Memory B cell (primary cell): ENCODE measurements around the gene PCSK5.
"Not testable (repeated sequence)": the region's sequence is repeated elsewhere in the genome, so short reads cannot be mapped to it uniquely, and the experiment has no call there.

Experiments used
- ATAC-seq: fragments of 150-1000 bp; cut with Tn5 transposase; 2 replicates; pipeline ENCODE4 v1.10.0; 2021; ENCODE audit warnings: low read depth, mild to moderate bottlenecking, moderate library complexity
- DNase-seq, 2 donors: peaks; one replicate each; pipeline ENCODE4 v3.0.0; 2022; ENCODE audit warnings: low spot score in 2 of 2
- H3K27ac Mint-ChIP-seq: one replicate; pipeline ENCODE4 v1.8.0; 2022; ENCODE audit warnings: mild to moderate bottlenecking, moderate library complexity, mixed read lengths
- H3K27me3 Mint-ChIP-seq: one replicate; pipeline ENCODE4 v1.8.0; 2022; ENCODE audit warnings: mixed read lengths
- H3K36me3 Mint-ChIP-seq: one replicate; pipeline ENCODE4 v1.8.0; 2022; ENCODE audit warnings: mild to moderate bottlenecking, mixed read lengths
- H3K4me1 Mint-ChIP-seq: one replicate; pipeline ENCODE4 v1.8.0; 2022; ENCODE audit warnings: mixed read lengths
- H3K4me3 Mint-ChIP-seq: one replicate; pipeline ENCODE4 v1.8.0; 2022; ENCODE audit warnings: mild to moderate bottlenecking, moderate library complexity, mixed read lengths
- H3K9me3 Mint-ChIP-seq: one replicate; pipeline ENCODE4 v1.8.0; 2022; ENCODE audit warnings: mixed read lengths

Gene PCSK5

GRCh38 chr9:76352026-76352620 is 461.6 kb downstream of the PCSK5 start:
- no peak for DNase-seq
- no peak for ATAC-seq
- Mint-ChIP-seq H3K4me3 (no peak overlapping the region), H3K4me1 (no peaks in the 10 kb centered on the region), H3K27ac (no peak overlapping the region), H3K9me3 (peaks cover 1% of the 10 kb centered on the region), H3K27me3 (peaks cover 8% of the 10 kb centered on the region), H3K36me3 (peaks cover 2% of the 10 kb centered on the region)

GRCh38 chr9:76353280-76353679 is 462.8 kb downstream of the PCSK5 start:
- ATAC-seq (no peak), DNase-seq (no peak)
- Mint-ChIP-seq H3K4me3 (no peak overlapping the region), H3K27me3 (peaks cover 8% of the 10 kb centered on the region), H3K36me3 (peaks cover 2% of the 10 kb centered on the region), H3K9me3 (peaks cover 1% of the 10 kb centered on the region), H3K4me1 (no peaks in the 10 kb centered on the region), H3K27ac (no peak overlapping the region)

- Mint-ChIP-seq H3K9me3 (peaks cover 1% of the 10 kb centered on the region), H3K36me3 (peaks cover 2% of the 10 kb centered on the region)
Measured at GRCh38 chr9:76354221-76354620, 463.7 kb downstream of the PCSK5 start.

GRCh38 chr9:76355886-76356285 is 465.4 kb downstream of the PCSK5 start:
- peaks cover 1% of the 10 kb centered on the region for H3K9me3 Mint-ChIP-seq
- H3K36me3 Mint-ChIP-seq = peaks cover 2% of the 10 kb centered on the region
- H3K4me1 Mint-ChIP-seq = no peaks in the 10 kb centered on the region
- no peak overlapping the region for H3K4me3 Mint-ChIP-seq
- ATAC-seq (no peak), DNase-seq (no peak)
- H3K27me3 Mint-ChIP-seq = peaks cover 8% of the 10 kb centered on the region
- no peak overlapping the region for H3K27ac Mint-ChIP-seq

More at GRCh38 chr9:76354221-76354620, 463.7 kb downstream of the PCSK5 start:
- H3K27ac Mint-ChIP-seq = no peak overlapping the region
- H3K4me3 Mint-ChIP-seq = no peak overlapping the region
- no peak for ATAC-seq
- no peaks in the 10 kb centered on the region for H3K4me1 Mint-ChIP-seq
- H3K27me3 Mint-ChIP-seq = peaks cover 8% of the 10 kb centered on the region
- no peak for DNase-seq

GRCh38 chr9:76357555-76357954 is 467.1 kb downstream of the PCSK5 start:
- DNase-seq (no peak), ATAC-seq (no peak)
- no peak overlapping the region for H3K27ac Mint-ChIP-seq
- no peak overlapping the region for H3K4me3 Mint-ChIP-seq
- H3K4me1 Mint-ChIP-seq = no peaks in the 10 kb centered on the region
- no peaks in the 10 kb centered on the region for H3K9me3 Mint-ChIP-seq
- no peaks in the 10 kb centered on the region for H3K36me3 Mint-ChIP-seq
- H3K27me3 Mint-ChIP-seq = peaks cover 6% of the 10 kb centered on the region

- Mint-ChIP-seq H3K4me3 (no peak overlapping the region), H3K4me1 (no peaks in the 10 kb centered on the region), H3K27ac (no peak overlapping the region), H3K9me3 (no peaks in the 10 kb centered on the region), H3K27me3 (peaks cover 9% of the 10 kb centered on the region), H3K36me3 (no peaks in the 10 kb centered on the region)
- ATAC-seq = no peak
- DNase-seq = no peak
Measured at GRCh38 chr9:76358628-76359280, 468.3 kb downstream of the PCSK5 start.

- H3K4me1 Mint-ChIP-seq = no peaks in the 10 kb centered on the region
- H3K9me3 Mint-ChIP-seq = no peaks in the 10 kb centered on the region
- ATAC-seq (no peak), DNase-seq (no peak)
- H3K27ac Mint-ChIP-seq = no peak overlapping the region
- H3K27me3 Mint-ChIP-seq = peaks cover 7% of the 10 kb centered on the region
- H3K36me3 Mint-ChIP-seq = no peaks in the 10 kb centered on the region
- H3K4me3 Mint-ChIP-seq = no peak overlapping the region
Measured at GRCh38 chr9:76359365-76359764, 468.9 kb downstream of the PCSK5 start.

GRCh38 chr9:76359766-76360165 is 469.3 kb downstream of the PCSK5 start:
- H3K4me3 Mint-ChIP-seq = no peak overlapping the region
- DNase-seq (no peak), ATAC-seq (no peak)
- no peaks in the 10 kb centered on the region for H3K9me3 Mint-ChIP-seq
- peaks cover 8% of the 10 kb centered on the region for H3K27me3 Mint-ChIP-seq
- no peaks in the 10 kb centered on the region for H3K4me1 Mint-ChIP-seq
- no peaks in the 10 kb centered on the region for H3K36me3 Mint-ChIP-seq
- no peak overlapping the region for H3K27ac Mint-ChIP-seq

- not testable (repeated sequence) for H3K27ac Mint-ChIP-seq, H3K4me3 Mint-ChIP-seq, H3K9me3 Mint-ChIP-seq, H3K27me3 Mint-ChIP-seq, H3K4me1 Mint-ChIP-seq, DNase-seq, H3K36me3 Mint-ChIP-seq, ATAC-seq
Measured at GRCh38 chr9:76362332-76363031, 472.0 kb downstream of the PCSK5 start.

GRCh38 chr9:76363032-76363395 is 472.5 kb downstream of the PCSK5 start:
- DNase-seq (no peak), ATAC-seq (no peak)
- Mint-ChIP-seq H3K27ac (no peak overlapping the region), H3K9me3 (no peaks in the 10 kb centered on the region), H3K4me3 (no peak overlapping the region), H3K27me3 (peaks cover 5% of the 10 kb centered on the region), H3K36me3 (no peaks in the 10 kb centered on the region), H3K4me1 (no peaks in the 10 kb centered on the region)

GRCh38 chr9:76365028-76365427 is 474.6 kb downstream of the PCSK5 start:
- no peak for DNase-seq
- Mint-ChIP-seq H3K9me3 (no peaks in the 10 kb centered on the region), H3K36me3 (no peaks in the 10 kb centered on the region)

GRCh38 chr9:76366275-76366674 is 475.8 kb downstream of the PCSK5 start:
- no peak for ATAC-seq
- no peaks in the 10 kb centered on the region for H3K36me3 Mint-ChIP-seq
- H3K4me1 Mint-ChIP-seq = no peaks in the 10 kb centered on the region

More at GRCh38 chr9:76365028-76365427, 474.6 kb downstream of the PCSK5 start:
- Mint-ChIP-seq H3K4me1 (no peaks in the 10 kb centered on the region), H3K27ac (no peak overlapping the region), H3K4me3 (no peak overlapping the region), H3K27me3 (peaks cover 5% of the 10 kb centered on the region)
- ATAC-seq = no peak

GRCh38 chr9:76369583-76369982 is 479.1 kb downstream of the PCSK5 start:
- H3K9me3 Mint-ChIP-seq = no peaks in the 10 kb centered on the region
- no peaks in the 10 kb centered on the region for H3K36me3 Mint-ChIP-seq
- ATAC-seq (no peak), DNase-seq (no peak)
- H3K4me1 Mint-ChIP-seq = no peaks in the 10 kb centered on the region
- H3K4me3 Mint-ChIP-seq = no peak overlapping the region
- H3K27ac Mint-ChIP-seq = no peak overlapping the region
- H3K27me3 Mint-ChIP-seq = no peaks in the 10 kb centered on the region

More at GRCh38 chr9:76366275-76366674, 475.8 kb downstream of the PCSK5 start:
- Mint-ChIP-seq H3K27ac (no peak overlapping the region), H3K9me3 (no peaks in the 10 kb centered on the region), H3K27me3 (peaks cover 5% of the 10 kb centered on the region), H3K4me3 (no peak overlapping the region)
- DNase-seq = no peak

GRCh38 chr9:76370396-76371023 is 480.0 kb downstream of the PCSK5 start:
- H3K9me3 Mint-ChIP-seq = no peaks in the 10 kb centered on the region
- H3K4me3 Mint-ChIP-seq = no peak overlapping the region
- H3K36me3 Mint-ChIP-seq = peaks cover 4% of the 10 kb centered on the region
- no peaks in the 10 kb centered on the region for H3K4me1 Mint-ChIP-seq
- H3K27me3 Mint-ChIP-seq = no peaks in the 10 kb centered on the region
- no peak overlapping the region for H3K27ac Mint-ChIP-seq
- DNase-seq (no peak), ATAC-seq (no peak)
